NCI-H2029 (cell line): ENCODE data around the gene FAM110D.

Experiments used
- DNase-seq: peaks from one replicate; lab custom pipeline; 2025; lab: John Stamatoyannopoulos, UW

The FAM110D gene

GRCh38 chr1:26129778-26130177, 29.1 kb upstream of the FAM110D start:
- DNase-seq, result no peak

- no peak for DNase-seq
These were observed 28.2 kb upstream of the FAM110D start for GRCh38 chr1:26130695-26131094.

GRCh38 chr1:26132128-26132833, 26.6 kb upstream of the FAM110D start:
- no peak for DNase-seq

- no peak for DNase-seq
These were observed 26.1 kb upstream of the FAM110D start for GRCh38 chr1:26132834-26133167.

- no peak for DNase-seq
These were observed 24.4 kb upstream of the FAM110D start for GRCh38 chr1:26134466-26134865.

- DNase-seq, result no peak
These were observed 19.8 kb upstream of the FAM110D start for GRCh38 chr1:26138974-26139558.

- no peak for DNase-seq
These were observed 16.7 kb upstream of the FAM110D start for GRCh38 chr1:26142159-26142558.

GRCh38 chr1:26145041-26145959, 13.6 kb upstream of the FAM110D start:
- peak; percentile 74 for DNase-seq

- DNase-seq, result no peak
These were observed 13.0 kb upstream of the FAM110D start for GRCh38 chr1:26145960-26146294.

- DNase-seq, result no peak
These were observed 10.0 kb upstream of the FAM110D start for GRCh38 chr1:26148887-26149286.

GRCh38 chr1:26153966-26154532, 4.8 kb upstream of the FAM110D start:
- DNase-seq, result no peak

- no peak for DNase-seq
These were observed 4.1 kb upstream of the FAM110D start for GRCh38 chr1:26154750-26155149.

- DNase-seq, result no peak
These were observed 3.3 kb upstream of the FAM110D start for GRCh38 chr1:26155370-26156284.

- no peak for DNase-seq
These were observed 2.4 kb upstream of the FAM110D start for GRCh38 chr1:26156285-26157038.

GRCh38 chr1:26158271-26158907, 490 bp upstream of the FAM110D start:
- no peak for DNase-seq

- DNase-seq, result no peak
These were observed 812 bp downstream of the FAM110D start for GRCh38 chr1:26159743-26160039.

- DNase-seq, result no peak
These were observed 1.9 kb downstream of the FAM110D start for GRCh38 chr1:26160527-26161414.

GRCh38 chr1:26161415-26162219, 2.7 kb downstream of the FAM110D start:
- DNase-seq, result no peak

GRCh38 chr1:26162220-26162709, 3.4 kb downstream of the FAM110D start:
- no peak for DNase-seq
